Hepatocyte (in vitro differentiated cells): Measurements from ENCODE around the gene CD58.

Experiments
- CTCF ChIP-seq: fragments of 200-600 bp; sonication (generic); IDR thresholded peaks from 2 replicates; pipeline ENCODE4 v1.5.1; 2016; ENCODE audit warnings: antibody characterized with exemption, mild to moderate bottlenecking; ENCODE audit not compliant: poor library complexity
- EZH2 ChIP-seq: fragments of 200-600 bp; sonication (generic); IDR thresholded peaks from 2 replicates; pipeline ENCODE4 v1.6.1; 2016; ENCODE audit warnings: antibody characterized with exemption, mild to moderate bottlenecking, borderline replicate concordance
- EZH2phosphoT487 ChIP-seq: fragments of 200-600 bp; sonication (generic); IDR thresholded peaks from one replicate; pipeline ENCODE4 v1.6.1; 2018; ENCODE audit warnings: antibody characterized with exemption, mild to moderate bottlenecking, low read depth, moderate library complexity; ENCODE audit not compliant: unreplicated experiment, severe bottlenecking

- no peak for TF ChIP-seq CTCF
- TF ChIP-seq EZH2phosphoT487, result no peak
- TF ChIP-seq EZH2, result no peak
Observed at GRCh38 chr1:116518400-116518799, 52.4 kb downstream of the CD58 start.
